GM23248 (cell line): ENCODE data around the gene ZNF367. TPM values are rescaled to one million over a fixed set of nuclear protein-coding genes. Genes with fewer than 3 reads are reported as not detected.
A peak's percentile ranks its signal among the peaks of the same experiment; 100 is the strongest.

ENCODE experiments used
- DNase-seq: peaks from one replicate; pipeline ENCODE4 v3.0.0-alpha.2; 2015
- H2AFZ ChIP-seq: fragments of 200-600 bp; sonication (generic); 2 replicates; pipeline ENCODE4 v1.6.1; 2016; ENCODE audit warnings: antibody characterized with exemption
- H3F3A ChIP-seq: fragments of 200-600 bp; sonication (generic); 2 replicates; pipeline ENCODE4 v1.6.1; 2016; ENCODE audit warnings: mild to moderate bottlenecking, antibody characterized with exemption, mixed run types; ENCODE audit not compliant: insufficient read depth
- H3K27ac ChIP-seq: fragments of 200-600 bp; sonication (generic); 2 replicates; pipeline ENCODE4 v1.5.1; 2016; ENCODE audit warnings: mild to moderate bottlenecking
- H3K27me3 ChIP-seq: fragments of 200-600 bp; sonication (generic); replicated peaks from 2 replicates; pipeline ENCODE4 v1.6.1; 2016; ENCODE audit warnings: mild to moderate bottlenecking; ENCODE audit not compliant: insufficient read depth
- H3K36me3 ChIP-seq: fragments of 200-600 bp; sonication (generic); 2 replicates; pipeline ENCODE4 v1.6.1; 2016; ENCODE audit warnings: low read depth, mild to moderate bottlenecking
- H3K4me1 ChIP-seq: fragments of 200-600 bp; sonication (generic); 2 replicates; pipeline ENCODE4 v1.6.1; 2016; ENCODE audit warnings: mild to moderate bottlenecking; ENCODE audit not compliant: insufficient read depth
- H3K4me2 ChIP-seq: fragments of 200-600 bp; sonication (generic); one replicate; pipeline ENCODE4 v1.6.1; 2016; ENCODE audit warnings: mild to moderate bottlenecking; ENCODE audit not compliant: unreplicated experiment
- H3K4me3 ChIP-seq: fragments of 200-600 bp; sonication (generic); 2 replicates; pipeline ENCODE4 v1.5.1; 2016; ENCODE audit warnings: mild to moderate bottlenecking
- H3K79me2 ChIP-seq: fragments of 200-600 bp; sonication (generic); 2 replicates; pipeline ENCODE4 v1.6.1; 2016; ENCODE audit warnings: mild to moderate bottlenecking; ENCODE audit not compliant: insufficient read depth
- H3K9ac ChIP-seq: fragments of 200-600 bp; sonication (generic); 2 replicates; pipeline ENCODE4 v1.6.1; 2016; ENCODE audit warnings: mild to moderate bottlenecking
- H3K9me2 ChIP-seq: fragments of 200-600 bp; sonication (generic); 2 replicates; pipeline ENCODE4 v1.6.1; 2016; ENCODE audit warnings: mixed run types, mild to moderate bottlenecking, moderate library complexity; ENCODE audit not compliant: insufficient read depth
- H3K9me3 ChIP-seq: fragments of 200-600 bp; sonication (generic); one replicate; pipeline ENCODE4 v1.6.1; 2017; ENCODE audit warnings: low read depth
- H4K20me1 ChIP-seq: fragments of 200-600 bp; sonication (generic); 2 replicates; pipeline ENCODE4 v1.6.0; 2016; ENCODE audit not compliant: insufficient read depth
- EZH2 ChIP-seq: fragments of 200-600 bp; sonication (generic); IDR thresholded peaks from 2 replicates; pipeline ENCODE4 v1.6.1; 2018; ENCODE audit warnings: antibody characterized with exemption, mild to moderate bottlenecking; ENCODE audit not compliant: insufficient read depth, poor library complexity, severe bottlenecking
- EZH2phosphoT487 ChIP-seq: fragments of 200-600 bp; sonication (generic); IDR thresholded peaks from 2 replicates; pipeline ENCODE4 v1.6.1; 2018; ENCODE audit warnings: antibody characterized with exemption, moderate library complexity, mild to moderate bottlenecking, low read depth; ENCODE audit not compliant: insufficient read depth
- WGBS, 2 experiments: methylation state at CpG; one replicate each; pipeline ENCODE4 v1.1.6; 2015 to 2017; ENCODE audit warnings: low lambda C conversion rate in 2 of 2, low coverage in 1 of 2; ENCODE audit errors: missing lambda C conversion rate in 2 of 2; 5-methylcytosine and 5-hydroxymethylcytosine counted together
- in situ Hi-C: fragments of 300-500 bp; cut with MboI; formaldehyde crosslinking; loops from 2 replicates; pipeline ENCODE4 v1.15.0; 2020
- polyA plus RNA-seq: library from polyadenylated mRNA; unstranded; fragments of >200 nt; fragmentation: Nextera tagmentation; extraction: Ambion mirVana; gene quantifications from 2 replicates; pipeline ENCODE4 v1.2.1, GENCODE V29; 2016
- total RNA-seq: library from RNA; depleted of rRNA; stranded (reverse); fragments of >200 nt; shearing (Covaris generic); gene quantifications from 2 replicates; pipeline ENCODE4 v1.2.3, GENCODE V29; 2014; rRNA removed

The ZNF367 gene
- total RNA-seq (7.3 and 9.3 TPM in 2 replicates), polyA plus RNA-seq (2.1 and 2.8 TPM in 2 replicates)

GRCh38 chr9:96418083-96418919, at the start of gene ZNF367:
ZNF367 (minus strand) TSS chr9:96418370; CDS start chr9:96418032, 338 bp downstream.
- peak within 1 kb of the TSS; percentile 94 for H3K27ac ChIP-seq
- H3K4me3 ChIP-seq: peak within 1 kb of the TSS; percentile 85
- H4K20me1 ChIP-seq: no peaks in the 10 kb centered on the region
- H2AFZ ChIP-seq: peak within 1 kb of the TSS; percentile 100
- H3K9me2 ChIP-seq: no peaks in the 10 kb centered on the region
- 1 to 2% methylated on average over 38 to 77 of the region's 100 CpGs for WGBS, 2 experiments
- no peaks in the 10 kb centered on the region for H3K9me3 ChIP-seq
- peaks cover 27% of the 10 kb centered on the region for H3K4me1 ChIP-seq
- H3K9ac ChIP-seq: peak within 1 kb of the TSS; percentile 91
- DNase-seq: peak; percentile 99
- H3K36me3 ChIP-seq: no peaks in the 10 kb centered on the region
- peaks cover 25% of the 10 kb centered on the region for H3F3A ChIP-seq
- peaks cover 36% of the 10 kb centered on the region for H3K79me2 ChIP-seq
- in situ Hi-C loops: no loop called here
- H3K27me3 ChIP-seq: no peaks in the 10 kb centered on the region
- TF ChIP-seq EZH2 (no peak), EZH2phosphoT487 (no peak)
- H3K4me2 ChIP-seq: peak within 1 kb of the TSS; percentile 90

DNA sequence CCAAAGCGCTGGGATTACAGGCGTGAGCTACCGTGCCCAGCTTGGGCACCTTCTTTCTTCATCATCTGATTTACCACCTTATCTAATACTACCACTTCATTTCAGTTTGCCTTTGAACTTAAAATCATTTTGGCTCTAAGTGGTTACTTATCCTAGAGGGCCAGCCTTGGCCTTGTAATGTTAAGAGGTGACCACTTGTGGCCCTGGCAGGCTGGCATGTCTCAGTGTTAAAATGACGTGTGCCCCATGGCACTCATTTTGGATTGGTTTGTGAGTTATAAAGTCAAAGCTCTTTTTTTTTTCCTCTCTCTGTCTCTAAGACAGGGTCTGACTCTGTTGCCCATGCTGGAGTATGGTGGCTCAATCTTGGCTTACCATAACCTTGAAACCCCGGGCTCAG, 49.6 kb upstream of the ZNF367 start:
- no peaks in the 10 kb centered on the region for H3K27me3 ChIP-seq
- H3K4me2 ChIP-seq: no peak overlapping the region
- in situ Hi-C loops: no loop called here
- no peak overlapping the region for H3K4me3 ChIP-seq
- no peaks in the 10 kb centered on the region for H4K20me1 ChIP-seq
- no peaks in the 10 kb centered on the region for H3K4me1 ChIP-seq
- no peak for TF ChIP-seq EZH2phosphoT487
- TF ChIP-seq EZH2: no peak
- no peaks in the 10 kb centered on the region for H3F3A ChIP-seq
- no peak overlapping the region for H3K9ac ChIP-seq
- H3K36me3 ChIP-seq: peaks cover 14% of the 10 kb centered on the region
- no peak for DNase-seq
- no peak overlapping the region for H2AFZ ChIP-seq
- H3K79me2 ChIP-seq: no peaks in the 10 kb centered on the region
- H3K9me3 ChIP-seq: no peaks in the 10 kb centered on the region
- H3K9me2 ChIP-seq: no peaks in the 10 kb centered on the region
- 94 to 99% methylated on average over 5 of the region's 5 CpGs for WGBS, 2 experiments
- H3K27ac ChIP-seq: no peak overlapping the region

GRCh38 chr9:96464426-96464825, 46.3 kb upstream of the ZNF367 start:
- no peak overlapping the region for H3K4me2 ChIP-seq
- peaks cover 18% of the 10 kb centered on the region for H3K4me1 ChIP-seq
- H3K79me2 ChIP-seq: peaks cover 8% of the 10 kb centered on the region; the same call in 1 of the 2 replicates
- no peaks in the 10 kb centered on the region for H4K20me1 ChIP-seq
- no peaks in the 10 kb centered on the region; the same call in 1 of the 2 replicates for H3K36me3 ChIP-seq
- no peaks in the 10 kb centered on the region for H3K9me3 ChIP-seq
- no peak overlapping the region for H3K9ac ChIP-seq
- no peak for DNase-seq
- H2AFZ ChIP-seq: no peak overlapping the region
- in situ Hi-C loops: no loop called here
- H3K27me3 ChIP-seq: no peaks in the 10 kb centered on the region
- H3K27ac ChIP-seq: no peak overlapping the region
- no peaks in the 10 kb centered on the region for H3K9me2 ChIP-seq
- WGBS, 2 experiments: 87% methylated on average over 6 of the region's 6 CpGs
- no peak for TF ChIP-seq EZH2
- TF ChIP-seq EZH2phosphoT487: no peak
- peaks cover 19% of the 10 kb centered on the region for H3F3A ChIP-seq
- H3K4me3 ChIP-seq: no peak overlapping the region

DNA sequence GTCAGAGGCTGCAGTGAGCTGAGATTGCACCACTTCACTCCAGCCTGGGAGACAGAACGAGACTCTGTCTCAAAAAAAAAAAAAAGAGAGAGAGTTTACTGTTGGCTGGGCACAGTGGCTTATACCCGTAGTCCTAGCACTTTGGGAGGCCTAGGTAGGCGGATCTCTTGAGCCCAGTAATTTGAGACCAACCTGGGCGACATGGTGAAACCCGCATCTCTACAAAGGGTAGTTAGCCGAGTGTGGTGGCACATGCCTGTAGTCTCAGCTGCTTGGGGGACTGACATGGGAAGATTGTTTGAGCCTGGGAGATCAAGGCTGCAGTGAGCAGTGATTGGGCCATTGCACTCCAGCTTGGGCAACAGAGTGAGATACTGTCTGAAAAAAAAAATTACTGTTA, 44.4 kb upstream of the ZNF367 start:
- Histone ChIP-seq H4K20me1 (no peaks in the 10 kb centered on the region), H3K4me2 (no peak overlapping the region), H3K36me3 (peaks cover 5% of the 10 kb centered on the region; the same call in 1 of the 2 replicates), H3K27me3 (no peaks in the 10 kb centered on the region), H3K27ac (no peak overlapping the region), H3K9me3 (no peaks in the 10 kb centered on the region), H3K4me1 (peaks cover 18% of the 10 kb centered on the region), H3K9me2 (no peaks in the 10 kb centered on the region), H3K79me2 (peaks cover 9% of the 10 kb centered on the region), H3K9ac (no peak overlapping the region), H3F3A (peaks cover 23% of the 10 kb centered on the region), H2AFZ (no peak overlapping the region), H3K4me3 (no peak overlapping the region)
- WGBS, 2 experiments: 93 to 98% methylated on average over 6 of the region's 6 CpGs
- no peak for DNase-seq
- no peak for TF ChIP-seq EZH2phosphoT487
- no peak for TF ChIP-seq EZH2
- in situ Hi-C loops: no loop called here
